ENCODE results near the gene CTSF. TPM values are rescaled to one million over a fixed set of nuclear protein-coding genes. Genes with fewer than 3 reads are reported as not detected.

The CTSF gene
- total and polyA plus RNA-seq, 4 donors = 50.2 to 102 (median 79.8) TPM

- Histone ChIP-seq H3K27me3 (ENCODE audit: control insufficient read depth, insufficient read depth, low read length) (no peaks in the 10 kb centered on the region), H3K27ac (ENCODE audit: low read depth, low read length) (no peak overlapping the region), H3K4me3 (ENCODE audit: low read depth, low read length) (no peak overlapping the region), H3K36me3 (ENCODE audit: control insufficient read depth, insufficient read depth, low read length) (peaks cover 65% of the 10 kb centered on the region), H3K9me3 (ENCODE audit: control insufficient read depth, insufficient read depth, low read length) (no peaks in the 10 kb centered on the region), H3K4me1 (ENCODE audit: control insufficient read depth, insufficient read depth, low read length) (no peaks in the 10 kb centered on the region)
- 87% methylated on average over 7 of the region's 10 CpGs for whole genome bisulfite sequencing (ENCODE audit: insufficient coverage)
- no peak for DNase-seq (ENCODE audit: low read depth in 4 of 6, low spot score in 6 of 6)
Observed at GRCh38 chr11:66524304-66525040, 43.9 kb downstream of the CTSF start.

GRCh38 chr11:66523611-66524010, 44.8 kb downstream of the CTSF start:
- WGBS (ENCODE audit: insufficient coverage) = 94% methylated on average over 11 of the region's 11 CpGs
- no peak overlapping the region for H3K27ac ChIP-seq (ENCODE audit: low read depth, low read length)
- peaks cover 66% of the 10 kb centered on the region for H3K36me3 ChIP-seq (ENCODE audit: control insufficient read depth, insufficient read depth, low read length)
- DNase-seq (ENCODE audit: low read depth in 4 of 6, low spot score in 6 of 6) = no peak
- H3K4me1 ChIP-seq (ENCODE audit: control insufficient read depth, insufficient read depth, low read length) = no peaks in the 10 kb centered on the region
- no peaks in the 10 kb centered on the region for H3K9me3 ChIP-seq (ENCODE audit: control insufficient read depth, insufficient read depth, low read length)
- no peaks in the 10 kb centered on the region for H3K27me3 ChIP-seq (ENCODE audit: control insufficient read depth, insufficient read depth, low read length)
- H3K4me3 ChIP-seq (ENCODE audit: low read depth, low read length) = no peak overlapping the region

Small RNA genes within 50 kb of the gene (small RNA-seq; reads per million reads assigned to genes)
- not detected for gene RNU4-39P (ENCODE audit: low replicate concordance)

Other genes with a start within 250 kb of the CTSF start
- gene RIN1, start 232.2 kb downstream of the CTSF start, total RNA-seq = 1 to 10 TPM in 1 of 2 donors, under 1 TPM in 1; 0.79 to 2.7 TPM
- 1 to 10 TPM; 1.9 to 3.2 TPM for gene RIN1, start 232.2 kb downstream of the CTSF start, polyA plus RNA-seq (ENCODE audit: insufficient read length in 2 of 2)
- gene BRMS1, start 223.5 kb downstream of the CTSF start, total RNA-seq = 10 to 100 TPM; 11.3 to 29.4 TPM
- 10 to 100 TPM; 24.8 to 25.9 TPM for gene BRMS1, start 223.5 kb downstream of the CTSF start, polyA plus RNA-seq (ENCODE audit: insufficient read length in 2 of 2)
- 100 to 1,000 TPM; 109 to 115 TPM for gene B4GAT1, start 221.0 kb downstream of the CTSF start, total RNA-seq
- gene B4GAT1, start 221.0 kb downstream of the CTSF start, polyA plus RNA-seq (ENCODE audit: insufficient read length in 2 of 2) = 100 to 1,000 TPM; 170 to 171 TPM
- 1 to 10 TPM; 1.5 to 1.6 TPM for gene SLC29A2, start 196.8 kb downstream of the CTSF start, total RNA-seq
- 10 to 100 TPM in 1 of 2 donors, 1 to 10 TPM in 1; 9.1 to 11.0 TPM for gene SLC29A2, start 196.8 kb downstream of the CTSF start, polyA plus RNA-seq (ENCODE audit: insufficient read length in 2 of 2)
- gene NPAS4, start 147.6 kb downstream of the CTSF start, total RNA-seq = 1 to 10 TPM in 1 of 2 donors, under 1 TPM in 1; 0.11 to 1.8 TPM
- under 1 TPM; 0.33 to 0.44 TPM for gene NPAS4, start 147.6 kb downstream of the CTSF start, polyA plus RNA-seq (ENCODE audit: insufficient read length in 2 of 2)
- gene MRPL11, start 129.8 kb downstream of the CTSF start, total RNA-seq = 10 to 100 TPM; 15.5 to 53.4 TPM
- gene MRPL11, start 129.8 kb downstream of the CTSF start, polyA plus RNA-seq (ENCODE audit: insufficient read length in 2 of 2) = 10 to 100 TPM; 39.2 to 41.0 TPM
- 10 to 100 TPM; 12.6 to 14.6 TPM for gene PELI3, start 101.7 kb downstream of the CTSF start, total RNA-seq
- gene PELI3, start 101.7 kb downstream of the CTSF start, polyA plus RNA-seq (ENCODE audit: insufficient read length in 2 of 2) = 10 to 100 TPM; 20.4 to 24.3 TPM
- 10 to 100 TPM; 23.3 to 25.1 TPM for gene DPP3, start 88.2 kb downstream of the CTSF start, total RNA-seq
- gene DPP3, start 88.2 kb downstream of the CTSF start, polyA plus RNA-seq (ENCODE audit: insufficient read length in 2 of 2) = 10 to 100 TPM; 32.5 to 37.1 TPM
- 10 to 100 TPM; 39.8 to 61.1 TPM for gene BBS1, start 58.0 kb downstream of the CTSF start, total RNA-seq
- gene BBS1, start 58.0 kb downstream of the CTSF start, polyA plus RNA-seq (ENCODE audit: insufficient read length in 2 of 2) = 10 to 100 TPM; 50.1 to 77.1 TPM
- 1 to 10 TPM; 6.3 to 7.5 TPM for gene ZDHHC24, start 22.6 kb downstream of the CTSF start, total RNA-seq
- 10 to 100 TPM in 1 of 2 donors, 1 to 10 TPM in 1; 8.6 to 13.2 TPM for gene ZDHHC24, start 22.6 kb downstream of the CTSF start, polyA plus RNA-seq (ENCODE audit: insufficient read length in 2 of 2)
- under 1 TPM; 0.10 to 0.33 TPM for gene ACTN3, start 21.7 kb downstream of the CTSF start, total RNA-seq
- under 1 TPM; 0.38 to 0.39 TPM for gene ACTN3, start 21.7 kb downstream of the CTSF start, polyA plus RNA-seq (ENCODE audit: insufficient read length in 2 of 2)
- under 1 TPM; 0.59 to 0.77 TPM for gene CCDC87, start 24.5 kb upstream of the CTSF start, total RNA-seq
- under 1 TPM; 0.21 to 0.32 TPM for gene CCDC87, start 24.5 kb upstream of the CTSF start, polyA plus RNA-seq (ENCODE audit: insufficient read length in 2 of 2)
- 10 to 100 TPM; 17.0 to 76.3 TPM for gene CCS, start 24.6 kb upstream of the CTSF start, total RNA-seq
- 10 to 100 TPM; 47.0 to 81.4 TPM for gene CCS, start 24.6 kb upstream of the CTSF start, polyA plus RNA-seq (ENCODE audit: insufficient read length in 2 of 2)
- gene RBM14, start 48.0 kb upstream of the CTSF start, total RNA-seq = 10 to 100 TPM; 34.8 to 51.1 TPM
- 10 to 100 TPM; 67.5 to 93.8 TPM for gene RBM14, start 48.0 kb upstream of the CTSF start, polyA plus RNA-seq (ENCODE audit: insufficient read length in 2 of 2)
- 100 to 1,000 TPM in 1 of 2 donors, 10 to 100 TPM in 1; 93.0 to 143 TPM for gene RBM4, start 70.1 kb upstream of the CTSF start, total RNA-seq
- 100 to 1,000 TPM; 195 to 204 TPM for gene RBM4, start 70.1 kb upstream of the CTSF start, polyA plus RNA-seq (ENCODE audit: insufficient read length in 2 of 2)
- gene RBM4B, start 109.3 kb upstream of the CTSF start, total RNA-seq = 10 to 100 TPM; 45.1 to 53.2 TPM
- gene RBM4B, start 109.3 kb upstream of the CTSF start, polyA plus RNA-seq (ENCODE audit: insufficient read length in 2 of 2) = 10 to 100 TPM; 77.5 to 89.0 TPM
- gene SPTBN2, start 160.6 kb upstream of the CTSF start, total RNA-seq = 10 to 100 TPM; 34.6 to 69.9 TPM
- 10 to 100 TPM; 78.4 to 88.2 TPM for gene SPTBN2, start 160.6 kb upstream of the CTSF start, polyA plus RNA-seq (ENCODE audit: insufficient read length in 2 of 2)

Measured in spinal cord (tissue), 10 donors.